Stomach smooth muscle (tissue), 2 donors: ENCODE data around the gene KRTAP23-1.

Source experiments
- H3K27ac ChIP-seq: one replicate; pipeline ENCODE4 v1.7.0; 2013; ENCODE audit warnings: mild to moderate bottlenecking, low read length, inconsistent platforms
- H3K27me3 ChIP-seq, 2 donors: one replicate each; pipeline ENCODE4 v1.7.0; 2013; ENCODE audit warnings: low read length in 2 of 2; ENCODE audit not compliant: insufficient read depth in 2 of 2, control insufficient read depth in 1 of 2
- H3K36me3 ChIP-seq, 2 donors: one replicate each; pipeline ENCODE4 v1.7.0; 2013; ENCODE audit warnings: low read length in 2 of 2; ENCODE audit not compliant: control insufficient read depth in 2 of 2, insufficient read depth in 2 of 2
- H3K4me1 ChIP-seq: one replicate; pipeline ENCODE4 v1.7.0; 2013; ENCODE audit warnings: low read length; ENCODE audit not compliant: control insufficient read depth, insufficient read depth
- H3K4me3 ChIP-seq, 2 donors: one replicate each; pipeline ENCODE4 v1.7.0; 2013; ENCODE audit warnings: low read length in 2 of 2
- H3K9ac ChIP-seq, 2 donors: one replicate each; pipeline ENCODE4 v1.7.0; 2013; ENCODE audit warnings: low read length in 2 of 2, mild to moderate bottlenecking in 1 of 2
- H3K9me3 ChIP-seq, 2 donors: one replicate each; pipeline ENCODE4 v1.7.0; 2013; ENCODE audit warnings: low read length in 2 of 2; ENCODE audit not compliant: control insufficient read depth in 2 of 2
- donor health status: healthy.
- donor health status: Pancreatic carcinoma.

The KRTAP23-1 gene

DNA sequence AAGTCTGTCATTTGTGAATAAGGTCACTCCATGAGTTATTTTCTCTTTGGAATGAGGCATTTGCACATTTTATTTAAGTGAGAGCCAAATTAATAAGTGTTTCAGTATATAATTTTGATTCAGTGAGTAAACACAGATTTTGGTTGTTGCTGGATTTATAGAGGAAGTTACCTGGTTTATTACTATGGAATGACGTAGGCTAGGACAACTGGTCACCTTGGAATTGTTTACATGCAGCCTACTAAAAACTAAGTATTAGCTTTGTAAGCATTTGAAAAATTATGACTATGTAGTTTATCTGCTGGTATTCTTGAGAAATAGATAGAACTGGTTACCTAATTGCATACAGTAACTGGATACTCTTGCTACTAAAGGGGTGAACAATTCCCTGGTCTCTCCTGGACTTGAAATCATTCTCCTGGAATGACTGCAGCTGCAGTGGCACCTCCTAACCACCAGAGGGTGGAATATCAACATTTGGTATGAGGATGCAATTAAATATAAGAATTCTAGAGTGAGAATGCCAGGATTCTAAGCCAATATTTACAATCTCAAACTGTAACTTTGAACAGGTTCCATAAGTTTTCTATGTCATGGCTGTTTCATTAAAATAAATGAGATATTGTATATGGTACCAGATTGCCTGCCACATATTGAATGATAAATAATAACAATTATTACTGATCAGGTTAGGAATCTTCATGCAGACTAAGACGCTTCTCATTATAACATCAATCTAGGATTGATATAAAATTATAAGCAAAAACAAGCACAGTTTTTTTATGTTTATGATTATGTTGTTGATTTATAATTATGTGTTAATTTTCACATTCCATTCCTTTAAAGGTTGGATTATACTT is 7.5 kb downstream of the KRTAP23-1 start:
- no peak overlapping the region for H3K27ac ChIP-seq
- H3K4me3 ChIP-seq: no peak overlapping the region
- no peaks in the 10 kb centered on the region for H3K36me3 ChIP-seq
- no peaks in the 10 kb centered on the region for H3K9me3 ChIP-seq
- no peak overlapping the region for H3K9ac ChIP-seq
- H3K27me3 ChIP-seq: no peaks in the 10 kb centered on the region
- H3K4me1 ChIP-seq: no peaks in the 10 kb centered on the region

DNA sequence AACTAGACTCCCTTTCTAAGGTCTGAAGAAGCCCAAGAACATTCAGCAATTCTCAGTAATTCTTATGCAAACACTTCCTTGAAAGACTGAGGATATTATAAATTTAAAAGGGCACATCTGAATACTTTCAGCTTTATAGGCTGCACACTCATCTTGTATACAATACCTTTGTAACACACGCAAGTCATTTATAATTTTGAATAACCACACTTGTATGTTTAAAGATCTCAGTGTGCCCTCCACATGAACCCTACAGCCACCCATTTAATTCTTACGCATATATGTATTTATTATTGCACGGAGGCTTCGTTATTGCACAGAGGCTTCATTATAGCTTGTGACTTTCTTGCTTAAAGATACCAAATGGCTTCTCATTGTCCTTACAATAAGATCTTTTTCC is 9.7 kb downstream of the KRTAP23-1 start:
- H3K4me1 ChIP-seq: no peaks in the 10 kb centered on the region
- H3K9me3 ChIP-seq: no peaks in the 10 kb centered on the region
- H3K27ac ChIP-seq: no peak overlapping the region
- no peak overlapping the region for H3K9ac ChIP-seq
- H3K27me3 ChIP-seq: no peaks in the 10 kb centered on the region
- no peak overlapping the region for H3K4me3 ChIP-seq
- no peaks in the 10 kb centered on the region for H3K36me3 ChIP-seq

DNA sequence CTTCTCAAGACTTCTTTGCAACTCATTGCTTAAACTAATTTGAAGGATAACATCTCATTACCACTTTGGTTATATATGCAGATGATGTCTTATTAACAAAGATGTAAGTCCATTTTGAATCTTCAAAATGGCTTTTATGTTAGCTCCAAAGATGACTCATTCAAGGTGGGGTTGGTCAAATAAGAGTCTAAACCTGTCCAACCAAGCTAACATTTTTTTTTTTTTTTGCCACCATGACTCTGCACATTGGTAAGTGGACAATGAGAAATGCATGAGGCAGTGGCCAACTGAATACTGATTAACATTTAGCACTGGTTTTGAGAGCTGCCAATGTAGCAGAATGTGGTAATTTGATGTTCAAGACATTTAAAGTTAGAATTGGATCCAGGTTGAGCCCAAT is 10.6 kb downstream of the KRTAP23-1 start:
- Histone ChIP-seq H3K4me3 (no peak overlapping the region), H3K27ac (no peak overlapping the region), H3K9me3 (no peaks in the 10 kb centered on the region), H3K4me1 (no peaks in the 10 kb centered on the region), H3K36me3 (no peaks in the 10 kb centered on the region), H3K9ac (no peak overlapping the region), H3K27me3 (no peaks in the 10 kb centered on the region)

DNA sequence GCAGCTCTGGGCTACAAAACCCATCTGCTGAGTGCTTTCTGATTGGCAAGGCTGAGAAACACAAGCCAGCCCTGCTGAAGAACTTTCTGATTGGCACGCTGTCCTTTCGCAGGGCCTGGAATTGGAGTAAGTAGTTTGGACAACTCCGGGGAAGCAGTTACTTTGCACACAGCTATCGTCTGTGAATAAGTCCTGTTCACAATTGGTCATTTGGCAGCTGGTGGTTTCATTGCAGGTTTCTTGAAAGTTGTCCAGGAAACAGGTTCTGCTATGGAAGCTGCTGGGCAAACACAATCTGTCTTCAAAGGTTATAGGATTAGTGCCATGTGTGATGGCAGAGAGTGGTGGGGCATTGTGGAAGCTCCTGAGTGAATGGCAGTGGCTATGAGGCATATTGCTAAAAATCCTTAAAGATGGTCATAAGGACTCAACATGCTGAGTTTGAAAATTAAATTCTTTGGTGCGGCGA is 11.1 kb downstream of the KRTAP23-1 start, which contains the start of gene KRTAP27-1:
Gene KRTAP27-1 (minus strand): TSS at position 419 of the 469 bp plus-strand sequence. CDS start 26 bp downstream, at position 393.
- Histone ChIP-seq H3K27me3 (no peaks in the 10 kb centered on the region), H3K4me3 (no peak within 1 kb of the TSS), H3K36me3 (no peaks in the 10 kb centered on the region), H3K9me3 (no peaks in the 10 kb centered on the region), H3K27ac (no peak within 1 kb of the TSS), H3K9ac (no peak within 1 kb of the TSS), H3K4me1 (no peaks in the 10 kb centered on the region)

DNA sequence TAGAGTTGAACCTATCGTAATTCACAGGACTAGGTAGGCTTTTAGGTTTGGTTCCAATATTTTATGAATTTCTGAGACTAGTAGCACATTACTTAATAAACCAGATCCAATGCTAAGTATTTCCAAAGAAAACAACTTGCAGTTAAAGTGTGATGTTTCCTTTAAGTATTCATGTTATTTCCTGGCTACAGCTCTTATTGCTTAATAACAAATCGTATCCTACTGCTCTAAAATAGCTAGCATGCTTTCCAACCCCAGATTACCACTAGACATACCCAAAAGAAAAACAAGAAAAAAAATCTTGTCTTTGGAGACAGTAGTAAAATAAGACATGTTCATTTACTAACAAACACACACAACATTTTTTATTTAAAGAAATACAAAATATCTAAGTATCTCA is 11.8 kb downstream of the KRTAP23-1 start:
- Histone ChIP-seq H3K27me3 (no peaks in the 10 kb centered on the region), H3K27ac (no peak overlapping the region), H3K9me3 (no peaks in the 10 kb centered on the region), H3K4me1 (no peaks in the 10 kb centered on the region), H3K9ac (no peak overlapping the region), H3K36me3 (no peaks in the 10 kb centered on the region), H3K4me3 (no peak overlapping the region)

DNA sequence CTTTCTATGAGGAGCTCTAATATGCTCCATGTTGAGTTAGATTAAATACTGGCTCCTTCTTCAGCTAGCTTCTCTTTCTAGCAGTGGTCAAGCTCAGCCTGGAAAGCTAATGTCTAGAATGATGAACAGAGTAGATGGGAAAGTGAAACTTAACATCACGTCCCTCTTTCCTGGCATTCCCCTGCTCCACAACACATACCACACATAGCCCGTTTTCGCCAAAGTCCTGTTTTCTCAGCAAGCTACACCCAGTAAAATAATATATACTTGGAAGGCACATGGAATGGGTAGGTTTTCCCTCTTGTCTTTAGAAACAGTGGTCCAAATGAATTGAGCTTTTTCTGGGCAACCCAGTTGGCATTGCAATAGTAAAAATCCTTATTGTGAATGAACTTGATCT is 14.7 kb downstream of the KRTAP23-1 start:
- no peaks in the 10 kb centered on the region for H3K36me3 ChIP-seq
- no peaks in the 10 kb centered on the region for H3K4me1 ChIP-seq
- H3K27me3 ChIP-seq: no peaks in the 10 kb centered on the region
- no peak overlapping the region for H3K9ac ChIP-seq
- no peaks in the 10 kb centered on the region for H3K9me3 ChIP-seq
- no peak overlapping the region for H3K4me3 ChIP-seq
- H3K27ac ChIP-seq: no peak overlapping the region

DNA sequence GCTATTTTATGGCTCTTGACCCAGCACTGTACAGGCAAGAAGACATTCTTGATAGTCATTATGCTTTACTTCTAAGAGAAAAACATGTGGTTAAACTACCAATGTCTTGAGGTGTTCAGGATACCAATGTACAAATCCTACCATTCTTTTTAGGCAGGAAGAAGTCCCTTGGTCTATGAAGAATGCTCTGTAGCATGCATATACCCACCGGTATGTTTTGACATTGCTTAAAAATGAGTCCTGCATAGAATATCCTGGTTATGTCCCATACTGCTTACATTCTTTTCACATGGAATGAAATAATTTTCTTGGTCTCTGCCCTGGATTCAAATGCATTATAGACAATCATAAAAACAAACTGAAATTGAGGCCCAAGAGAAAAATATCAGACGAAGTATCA is 15.7 kb downstream of the KRTAP23-1 start:
- Histone ChIP-seq H3K4me3 (no peak overlapping the region), H3K4me1 (no peaks in the 10 kb centered on the region), H3K9me3 (no peaks in the 10 kb centered on the region), H3K36me3 (no peaks in the 10 kb centered on the region), H3K9ac (no peak overlapping the region), H3K27me3 (no peaks in the 10 kb centered on the region), H3K27ac (no peak overlapping the region)

DNA sequence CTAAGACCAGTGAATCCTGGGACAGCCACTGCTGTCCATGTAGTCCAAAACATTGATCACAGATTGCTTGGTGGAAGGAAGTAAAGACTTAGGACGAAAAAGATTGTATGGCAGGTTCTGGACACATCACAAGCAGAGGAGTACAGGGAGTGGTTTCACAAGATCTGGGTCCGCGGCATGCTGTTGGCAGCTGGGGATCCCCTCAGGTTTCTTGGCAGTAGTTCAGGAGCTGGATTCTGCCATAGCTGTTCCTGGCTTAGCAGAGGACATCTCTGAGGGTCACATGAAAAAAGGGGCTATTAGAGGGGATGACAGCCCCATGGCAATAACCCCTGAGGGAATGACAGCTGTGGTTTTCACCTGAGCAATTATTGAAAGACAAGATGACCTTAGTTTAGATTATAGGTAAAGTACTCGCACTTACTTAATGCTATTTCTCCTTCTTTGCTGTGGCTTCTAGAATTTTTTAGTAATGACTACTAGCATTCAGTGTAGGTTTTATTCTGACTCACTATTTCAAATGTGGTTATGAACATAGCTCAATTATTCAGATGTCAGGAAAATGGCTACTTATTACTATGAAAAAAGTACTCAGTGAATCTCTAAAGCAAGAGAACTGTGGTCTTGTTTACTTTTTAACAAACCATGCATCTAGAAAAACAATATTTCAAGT is 19.1 kb downstream of the KRTAP23-1 start:
- Histone ChIP-seq H3K9me3 (no peaks in the 10 kb centered on the region), H3K27ac (no peak overlapping the region), H3K27me3 (no peaks in the 10 kb centered on the region), H3K36me3 (no peaks in the 10 kb centered on the region), H3K4me3 (no peak overlapping the region), H3K4me1 (no peaks in the 10 kb centered on the region), H3K9ac (no peak overlapping the region)

DNA sequence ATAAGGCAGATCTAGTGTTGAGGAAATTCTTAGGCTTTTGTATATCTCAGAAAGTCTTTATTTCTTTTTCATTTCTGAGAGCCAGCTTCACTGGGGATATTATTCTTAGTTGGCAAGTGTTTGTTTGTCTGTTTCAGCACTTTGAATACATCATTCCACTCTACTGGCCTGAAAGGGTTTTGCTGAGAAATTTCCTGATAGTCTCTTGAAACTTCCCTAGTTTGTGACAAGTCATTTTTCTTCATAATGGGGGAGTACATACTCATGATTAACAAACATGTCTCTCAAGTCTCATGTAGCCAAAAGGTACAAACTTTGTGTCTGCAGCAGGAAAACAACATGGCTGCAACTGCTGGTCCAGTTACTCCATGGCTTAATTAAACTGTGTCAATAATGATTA is 22.0 kb downstream of the KRTAP23-1 start:
- Histone ChIP-seq H3K4me3 (no peak overlapping the region), H3K27me3 (no peaks in the 10 kb centered on the region), H3K36me3 (no peaks in the 10 kb centered on the region), H3K4me1 (no peaks in the 10 kb centered on the region), H3K9me3 (no peaks in the 10 kb centered on the region), H3K9ac (no peak overlapping the region), H3K27ac (no peak overlapping the region)

DNA sequence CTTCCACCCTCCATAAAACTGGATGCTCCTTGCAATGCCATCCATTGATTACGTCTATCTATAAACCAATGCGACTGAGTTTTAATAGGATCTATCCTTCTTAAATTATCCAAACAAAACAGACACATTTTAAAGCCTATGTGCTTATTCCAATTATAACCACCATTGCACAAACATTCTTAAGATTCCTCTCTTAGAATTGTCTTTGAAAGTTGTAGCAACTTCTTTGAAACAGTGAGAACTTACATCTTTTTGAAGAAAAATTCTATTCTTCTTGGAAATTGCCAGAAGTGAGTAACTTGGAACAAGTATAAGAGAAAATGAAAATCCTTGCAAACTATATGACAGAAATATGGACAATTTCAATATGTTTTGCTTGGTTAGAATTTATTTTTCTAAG is 28.2 kb downstream of the KRTAP23-1 start, which contains the start of gene KRTAP26-1:
Gene KRTAP26-1 (minus strand): TSS at position 101 of the 400 bp plus-strand sequence. CDS start 280 bp downstream, outside the sequence.
- no peaks in the 10 kb centered on the region for H3K4me1 ChIP-seq
- H3K27me3 ChIP-seq: no peaks in the 10 kb centered on the region
- no peaks in the 10 kb centered on the region for H3K9me3 ChIP-seq

DNA sequence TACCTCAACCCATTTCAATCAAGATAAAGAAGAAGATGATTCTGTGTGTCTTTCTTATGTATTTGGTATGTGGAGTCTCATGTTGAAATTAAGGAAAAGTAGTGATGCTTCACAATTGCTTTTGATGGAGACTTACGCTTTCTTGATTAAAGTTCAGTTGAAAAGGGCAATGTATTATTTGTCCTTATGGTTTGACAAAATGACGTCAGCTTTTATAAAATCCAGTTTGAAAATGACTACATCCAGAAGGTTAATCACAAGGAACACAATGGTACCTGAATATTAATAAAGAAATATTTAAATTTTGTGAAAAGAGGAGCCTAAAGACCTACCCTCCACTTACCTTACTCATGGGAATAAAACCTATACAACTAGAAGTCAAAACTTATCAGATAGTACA is 32.7 kb downstream of the KRTAP23-1 start:
- Histone ChIP-seq H3K27me3 (no peaks in the 10 kb centered on the region), H3K9me3 (no peaks in the 10 kb centered on the region), H3K4me3 (no peak overlapping the region)

More for the DNA sequence above, 28.2 kb downstream of the KRTAP23-1 start, which contains the start of gene KRTAP26-1:
- Histone ChIP-seq H3K27ac (no peak within 1 kb of the TSS), H3K4me3 (no peak within 1 kb of the TSS), H3K36me3 (no peaks in the 10 kb centered on the region), H3K9ac (no peak within 1 kb of the TSS)

More for the DNA sequence above, 32.7 kb downstream of the KRTAP23-1 start:
- Histone ChIP-seq H3K4me1 (no peaks in the 10 kb centered on the region), H3K36me3 (no peaks in the 10 kb centered on the region), H3K27ac (no peak overlapping the region), H3K9ac (no peak overlapping the region)
